Measurements from ENCODE around the gene TMEM192.
"Not testable (repeated sequence)": the region's sequence is repeated elsewhere in the genome, so short reads cannot be mapped to it uniquely, and the experiment has no call there.

TMEM192 gene

GRCh38 chr4:165112368-165113121, at the start of gene TMEM192:
TSS of gene TMEM192 (minus strand) at chr4:165112860. CDS start at chr4:165112773, 87 bp downstream.
- peak; percentile 97 for DNase-seq

GRCh38 chr4:165158762-165159161, 46.1 kb upstream of the TMEM192 start:
- no peak for DNase-seq

GRCh38 chr4:165156906-165157305, 44.2 kb upstream of the TMEM192 start:
- no peak for DNase-seq

DNA sequence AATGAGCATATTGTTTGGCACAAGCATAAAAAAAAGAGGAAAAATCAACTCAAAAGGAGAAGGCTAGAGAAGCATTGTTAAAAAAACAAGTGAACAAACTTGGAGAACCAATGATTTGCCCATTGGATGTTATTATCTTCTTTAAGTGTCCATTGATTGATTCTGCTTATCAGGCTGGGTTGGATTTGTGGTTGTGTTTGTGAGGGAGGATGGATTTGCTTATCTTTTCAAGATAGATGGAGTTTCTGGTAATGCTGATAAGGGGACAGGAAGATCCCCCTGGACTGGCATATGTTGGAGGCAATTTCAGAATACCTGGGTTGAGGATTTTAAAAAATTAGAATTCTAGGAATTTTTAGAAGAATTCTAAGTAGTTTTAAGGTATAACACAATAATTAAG, 41.8 kb upstream of the TMEM192 start:
- no peak for DNase-seq

GRCh38 chr4:165152527-165152926, 39.9 kb upstream of the TMEM192 start:
- DNase-seq = no peak

DNA sequence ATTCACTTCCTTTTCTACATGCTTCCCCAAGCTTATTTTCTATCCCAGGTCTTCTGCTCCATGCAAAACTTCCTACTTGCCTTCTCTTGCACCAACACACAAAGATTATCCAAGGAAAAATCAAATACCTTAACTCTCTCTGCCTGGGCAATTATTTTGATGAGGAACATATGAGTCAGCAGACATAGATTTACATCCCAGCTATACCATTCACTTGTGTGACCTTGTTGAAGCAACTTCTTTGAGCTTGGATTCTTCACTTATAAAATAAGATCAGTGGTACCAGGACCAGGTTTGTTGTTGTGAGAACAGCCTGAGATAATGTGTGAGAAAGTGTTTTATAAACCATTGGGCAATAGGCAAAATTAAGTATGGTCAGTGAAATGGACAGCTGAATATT, 39.1 kb upstream of the TMEM192 start:
- DNase-seq = no peak

GRCh38 chr4:165150545-165150944, 37.9 kb upstream of the TMEM192 start:
- DNase-seq = no peak

DNA sequence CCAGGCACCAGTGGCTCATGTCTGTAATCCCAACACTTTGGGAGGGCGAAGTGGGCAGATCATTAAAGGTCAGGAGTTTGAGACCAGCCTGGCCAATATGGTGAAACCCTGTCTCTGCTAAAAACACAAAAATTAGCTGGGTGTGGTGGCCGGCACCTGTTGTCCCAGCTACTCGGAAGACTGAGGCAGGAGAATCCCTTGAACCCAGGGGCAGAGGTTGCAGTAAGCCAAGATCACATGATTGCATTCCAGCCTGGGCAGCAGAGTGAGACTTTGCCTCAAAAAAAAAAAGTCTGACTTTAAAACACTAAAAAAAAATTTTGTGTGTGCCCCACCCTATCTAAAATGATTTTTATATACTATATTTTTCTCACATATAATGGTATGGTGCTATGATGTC, 26.2 kb upstream of the TMEM192 start:
- DNase-seq = no peak

- no peak for DNase-seq
Measured at GRCh38 chr4:165137205-165137604, 24.5 kb upstream of the TMEM192 start.

- no peak for DNase-seq
Measured at GRCh38 chr4:165136529-165136928, 23.9 kb upstream of the TMEM192 start.

DNA sequence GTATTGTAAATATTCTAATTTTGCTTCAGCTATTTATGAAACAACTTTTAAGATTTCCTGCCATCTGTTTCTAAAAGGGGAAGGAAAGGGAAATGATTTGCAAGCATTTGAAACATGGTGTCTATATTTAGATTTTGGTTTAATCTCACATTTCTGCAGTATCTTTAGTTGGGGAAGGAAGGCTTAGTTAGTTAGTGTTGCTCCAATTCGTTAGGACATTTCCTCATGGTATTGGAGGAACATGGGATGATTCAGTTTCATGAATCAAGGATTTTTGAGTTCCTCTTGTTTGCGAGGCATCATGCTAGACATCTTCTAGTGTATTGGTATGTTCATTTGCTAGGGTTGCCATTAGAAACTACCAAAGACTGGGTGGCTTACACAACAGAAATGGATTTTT, 20.5 kb upstream of the TMEM192 start:
- no peak for DNase-seq

GRCh38 chr4:165131247-165131832, 18.7 kb upstream of the TMEM192 start:
- peak; percentile 49 for DNase-seq

- DNase-seq = no peak
Measured at GRCh38 chr4:165129924-165130323, 17.3 kb upstream of the TMEM192 start.

GRCh38 chr4:165125869-165126499, 13.3 kb upstream of the TMEM192 start:
- DNase-seq = not testable (repeated sequence)

- no peak for DNase-seq
Measured at GRCh38 chr4:165124488-165124887, 11.8 kb upstream of the TMEM192 start.

DNA sequence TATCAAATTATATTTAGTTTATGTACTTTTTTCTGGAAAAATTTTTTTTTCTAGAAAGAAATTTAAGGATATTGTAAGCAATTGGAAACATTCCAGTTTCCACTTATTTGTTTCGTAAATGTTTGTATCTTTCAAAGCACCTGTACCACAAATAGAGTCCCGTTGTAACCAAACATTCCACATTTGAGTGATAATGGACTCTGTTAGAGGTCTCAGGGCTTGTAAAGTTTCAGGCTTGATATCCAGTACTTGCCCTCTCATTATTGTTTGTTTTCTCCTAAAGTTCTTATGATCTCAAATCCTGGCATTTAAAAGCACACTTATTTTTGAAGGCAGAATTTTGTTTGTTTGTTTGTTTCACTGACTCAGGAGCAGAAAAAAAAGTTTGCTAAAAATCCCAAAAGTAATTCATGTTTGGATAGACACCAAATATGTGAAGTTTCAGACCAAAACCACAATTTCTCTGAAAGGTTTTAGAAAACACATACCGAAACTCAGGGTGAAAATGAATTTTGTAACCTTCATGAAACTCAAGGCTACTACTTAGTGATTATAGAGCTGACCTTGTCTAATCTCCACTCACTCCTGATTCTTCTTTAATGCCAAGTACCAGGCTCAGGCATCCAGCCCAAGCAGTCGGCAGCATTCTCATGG, 5.7 kb upstream of the TMEM192 start:
- DNase-seq = no peak

GRCh38 chr4:165115301-165115700, 2.6 kb upstream of the TMEM192 start:
- DNase-seq = no peak

DNA sequence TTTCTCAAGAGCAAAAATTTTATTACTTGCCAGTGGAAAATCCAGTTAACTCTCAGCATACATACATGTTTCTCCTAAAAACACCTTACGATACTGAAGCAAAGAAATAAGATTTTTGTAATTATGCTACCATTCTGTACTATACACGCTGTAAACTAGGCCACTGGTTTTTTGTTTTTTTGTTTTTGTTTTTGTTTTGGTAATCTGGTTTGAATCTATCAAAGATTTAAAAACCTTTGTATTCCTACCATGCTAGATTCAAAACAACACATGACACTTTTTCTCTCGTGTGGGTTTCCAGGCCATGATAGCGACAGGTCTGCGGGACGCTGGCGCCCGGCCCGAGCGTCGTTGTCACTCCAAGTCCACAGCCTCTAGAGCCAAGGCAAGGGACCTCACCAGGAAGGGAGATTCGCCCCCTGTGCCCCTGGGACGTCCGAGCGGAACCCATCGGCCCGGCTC, 723 bp downstream of the TMEM192 start:
- DNase-seq = no peak

DNA sequence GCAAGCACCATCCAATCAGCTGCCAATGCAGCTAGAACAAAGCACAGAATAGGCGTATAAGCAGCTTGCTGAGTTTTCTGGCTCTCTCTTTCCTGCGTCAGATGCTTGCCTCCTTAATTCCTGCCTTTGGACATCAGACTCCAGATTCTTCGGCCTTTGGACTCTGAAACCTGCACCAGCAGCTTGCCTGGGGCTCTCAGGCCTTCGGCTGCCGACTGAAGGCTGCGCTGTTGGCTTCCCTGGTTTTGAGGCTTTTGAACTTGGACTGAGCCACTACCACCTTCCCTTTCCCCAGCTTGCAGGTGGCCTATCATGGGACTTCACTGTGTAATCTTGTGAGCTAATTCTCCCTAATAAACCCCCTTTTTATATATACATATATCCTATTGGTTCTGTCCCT, 6.1 kb downstream of the TMEM192 start:
- no peak for DNase-seq

GRCh38 chr4:165101641-165102040, 11.0 kb downstream of the TMEM192 start:
- no peak for DNase-seq

DNA sequence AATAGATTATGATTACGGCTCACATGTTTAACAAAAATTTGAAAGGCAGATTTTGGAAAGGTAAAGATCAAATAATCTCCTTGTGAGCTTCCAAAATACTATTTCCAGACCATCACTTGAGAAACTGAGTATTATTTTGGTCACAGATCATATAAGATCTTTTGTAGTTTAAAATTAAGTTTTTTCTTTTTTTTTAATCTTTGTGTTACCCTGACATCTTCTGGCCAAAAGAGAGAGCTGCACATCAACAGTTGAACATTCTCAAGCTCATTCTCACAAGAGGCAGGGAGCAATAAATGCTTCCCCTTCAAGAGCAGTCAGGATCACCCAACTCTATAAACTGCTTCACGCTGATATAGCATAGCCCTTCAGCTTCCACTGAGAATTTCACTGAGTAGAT, 15.9 kb downstream of the TMEM192 start:
- DNase-seq = peak; percentile 30

GRCh38 chr4:165095291-165095690, 17.4 kb downstream of the TMEM192 start:
- DNase-seq = no peak

GRCh38 chr4:165094873-165095272, 17.8 kb downstream of the TMEM192 start:
- no peak for DNase-seq

DNA sequence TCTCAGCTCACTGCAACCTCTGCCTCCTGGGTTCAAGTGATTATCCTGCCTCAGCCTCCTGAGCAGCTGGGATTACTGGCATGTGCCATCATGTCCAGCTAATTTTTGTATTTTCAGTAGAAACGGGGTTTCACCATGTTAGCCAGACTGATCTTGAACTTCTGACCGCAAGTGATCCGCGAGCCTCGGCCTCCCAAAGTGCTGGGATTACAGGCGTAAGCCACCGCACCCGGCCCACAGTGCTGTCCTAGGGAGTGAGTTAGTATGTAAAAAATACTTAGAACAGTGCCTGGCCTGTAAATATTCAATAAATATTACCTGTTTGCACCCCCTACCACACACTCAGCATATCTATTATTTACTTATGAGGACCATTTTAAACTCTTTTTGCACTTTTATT, 20.5 kb downstream of the TMEM192 start:
- not testable (repeated sequence) for DNase-seq
